GM12878 (cell line): ENCODE data around the gene ANKRD16. TPM values are rescaled to one million over a fixed set of nuclear protein-coding genes. Genes with fewer than 3 reads are reported as not detected.

Experiments used
- ATAC-seq: fragments of 200-7000 bp; cut with Tn5 transposase; 3 replicates; pipeline ENCODE4 v1.9.1; 2020; ENCODE audit warnings: mild to moderate bottlenecking, moderate library complexity
- BruUV-seq: library from RNA; stranded (reverse); fragments of 400-500 nt; replicated peaks from 2 replicates; lab custom pipeline; 2021; lab: Mats Ljungman, UMichigan
- CTCF ChIA-PET: fragments of 300-600 bp; sonication (Branson Sonifier 250); formaldehyde crosslinking; extraction: SDS; loops from one replicate; lab custom pipeline; 2021; ENCODE audit warnings: inconsistent platforms; lab: Yijun Ruan, JAX
- POLR2A ChIA-PET: fragments of 350-600 bp; formaldehyde crosslinking; extraction: SDS; loops from one replicate; lab custom pipeline; 2021; ENCODE audit warnings: inconsistent platforms; lab: Charles Lee
- RAD21 ChIA-PET: fragments of 300-600 bp; sonication (Branson Sonifier 250); formaldehyde crosslinking; loops from one replicate; lab custom pipeline; 2023; ENCODE audit warnings: antibody characterized with exemption; ENCODE audit not compliant: unreplicated experiment; lab: Charles Lee
- SMC1A ChIA-PET: fragments of 300-600 bp; sonication (Branson Sonifier 250); formaldehyde crosslinking; loops from one replicate; lab custom pipeline; 2023; ENCODE audit not compliant: unreplicated experiment, uncharacterized antibody; lab: Charles Lee
- DNase-seq: peaks from one replicate; pipeline ENCODE4 v3.0.0-alpha.2; 2011; ENCODE audit warnings: low read depth, low spot score
- FAIRE-seq: peaks from 3 replicates; lab custom pipeline; 2011; peaks lifted over from hg19 to GRCh38; lab: Jason Lieb, UNC
- H2AFZ ChIP-seq: 2 replicates; pipeline ENCODE4 v1.6.0; 2011; ENCODE audit warnings: low read depth, low read length, control low read depth; ENCODE audit not compliant: control insufficient read depth
- H3K27ac ChIP-seq: 2 replicates; pipeline ENCODE4 v1.5.1; 2011; ENCODE audit warnings: control low read depth; ENCODE audit not compliant: control insufficient read depth, insufficient read depth
- H3K27me3 ChIP-seq, 2 experiments: replicated peaks in 1 of 2; 2 replicates each; pipeline versions ENCODE4 v1.6.0 to v1.6.1; 2011; ENCODE audit warnings: low read length in 1 of 2; ENCODE audit not compliant: control insufficient read depth in 2 of 2, insufficient read depth in 2 of 2
- H3K36me3 ChIP-seq, 2 experiments: 2 replicates each; pipeline ENCODE4 v1.5.1; 2011; ENCODE audit warnings: low read length in 1 of 2; ENCODE audit not compliant: control insufficient read depth in 2 of 2, insufficient read depth in 2 of 2
- H3K4me1 ChIP-seq: 2 replicates; pipeline ENCODE4 v1.6.1; 2011; ENCODE audit warnings: mild to moderate bottlenecking, low read length, moderate library complexity, mixed read lengths; ENCODE audit not compliant: control insufficient read depth, insufficient read depth
- H3K4me2 ChIP-seq: 2 replicates; pipeline ENCODE4 v1.6.0; 2011; ENCODE audit warnings: control low read depth; ENCODE audit not compliant: control insufficient read depth, insufficient read depth
- H3K4me3 ChIP-seq: fragments of 200-600 bp; sonication (generic); 2 replicates; pipeline ENCODE4 v1.5.1; 2016
- H3K79me2 ChIP-seq: 2 replicates; pipeline ENCODE4 v1.6.0; 2011; ENCODE audit warnings: low read length; ENCODE audit not compliant: control insufficient read depth, insufficient read depth
- H3K9ac ChIP-seq: 2 replicates; pipeline ENCODE4 v1.8.0; 2011; ENCODE audit warnings: low read length, control low read depth, mixed read lengths; ENCODE audit not compliant: control insufficient read depth, insufficient read depth
- H3K9me3 ChIP-seq: replicated peaks from 3 replicates; pipeline ENCODE4 v1.5.1; 2011; ENCODE audit warnings: mild to moderate bottlenecking, low read length; ENCODE audit not compliant: control insufficient read depth, insufficient read depth
- H4K20me1 ChIP-seq: 2 replicates; pipeline ENCODE4 v1.6.0; 2011; ENCODE audit not compliant: control insufficient read depth, insufficient read depth
- CREM ChIP-seq: IDR thresholded peaks from 2 replicates; pipeline ENCODE4 v1.6.1; 2014; ENCODE audit warnings: antibody characterized with exemption, low read depth
- ESRRA ChIP-seq: IDR thresholded peaks from 2 replicates; pipeline ENCODE4 v1.6.1; 2012; ENCODE audit warnings: mild to moderate bottlenecking, low read length, improper control_type of control experiment
- MYB ChIP-seq: fragments of 150-350 bp; IDR thresholded peaks from 2 replicates; pipeline ENCODE4 v1.6.1; 2014; ENCODE audit warnings: mild to moderate bottlenecking, low read depth, low read length, borderline replicate concordance
- PAX5 ChIP-seq: IDR thresholded peaks from 2 replicates; pipeline ENCODE4 v1.6.1; 2011; ENCODE audit warnings: low read depth, low read length, borderline replicate concordance
- ZBED1 ChIP-seq: IDR thresholded peaks from 2 replicates; pipeline ENCODE4 v1.6.1; 2016; ENCODE audit warnings: borderline replicate concordance
- ZNF217 ChIP-seq: fragments of 450-650 bp; IDR thresholded peaks from 2 replicates; pipeline ENCODE4 v1.6.1; 2017; ENCODE audit warnings: antibody characterized with exemption, mild to moderate bottlenecking
- ZNF592 ChIP-seq: fragments of 450-650 bp; IDR thresholded peaks from 2 replicates; pipeline ENCODE4 v1.6.1; 2017; ENCODE audit warnings: mild to moderate bottlenecking, moderate library complexity
- WGBS: methylation state at CpG from one replicate; pipeline ENCODE4 v1.1.6; 2016; ENCODE audit warnings: low lambda C conversion rate; ENCODE audit not compliant: insufficient replicate concordance, insufficient coverage; ENCODE audit errors: missing lambda C conversion rate; 5-methylcytosine and 5-hydroxymethylcytosine counted together
- in situ Hi-C: fragments of 300-500 bp; cut with MboI; formaldehyde crosslinking; loops from 9 replicates; pipeline ENCODE4 v1.14.3; 2018; ENCODE audit warnings: mixed read lengths
- intact Hi-C: fragments of 100-400 bp; cut with micrococcal nuclease; formaldehyde crosslinking; loops from one replicate; pipeline ENCODE4 v1.14.2; 2022; ENCODE audit not compliant: unreplicated experiment
- polyA plus RNA-seq, 11 experiments: library from polyadenylated mRNA; depleted of rRNA in 4 of 11; unstranded in 6 of 11; stranded (reverse) in 5 of 11; fragments of >200 nt; fragmentation: Nextera tagmentation in 4 of 11; fragmentation: Illumina TruSeq in 1 of 11; extraction: Ambion mirVana in 4 of 11; extraction: Trizol in 1 of 11; gene quantifications; 1 replicate in 1 of 11; 2 replicates in 10 of 11; pipeline versions ENCODE4 v1.2.1 to v1.2.3, GENCODE V29; 2011 to 2016; ENCODE audit warnings: inconsistent platforms in 2 of 11, missing spikeins in 2 of 11, low read depth in 1 of 11
- total RNA-seq, 4 experiments: library from RNA; depleted of rRNA in 3 of 4; stranded (reverse); fragments of >200 nt in 3 of 4; fragmentation: Illumina TruSeq in 1 of 4; extraction: Trizol in 1 of 4; gene quantifications; 2 replicates each; pipeline versions ENCODE4 v1.2.1 to v1.2.3, GENCODE V29; 2013 to 2021
- TF ChIP-seq, protein P1 (sequence below): fragments of 450-650 bp; IDR thresholded peaks from 2 replicates; pipeline ENCODE4 v1.6.1; 2018; ENCODE audit warnings: borderline replicate concordance, mild to moderate bottlenecking; ENCODE audit not compliant: partially characterized antibody
- TF ChIP-seq, protein P2 (sequence below): fragments of 450-650 bp; IDR thresholded peaks from 2 replicates; pipeline ENCODE4 v1.6.1; 2017; ENCODE audit warnings: antibody characterized with exemption, mild to moderate bottlenecking, moderate library complexity
- TF ChIP-seq, protein P3 (sequence below): IDR thresholded peaks from 2 replicates; pipeline ENCODE4 v1.6.1; 2012; ENCODE audit warnings: low read length, inconsistent platforms

The ANKRD16 gene
- total and polyA plus RNA-seq, 10 of the 15 experiments (the other 5 are each of a cell fraction or from before 2014, with no cell fraction given) = 0.57 to 13.6 (median 4.4) TPM

DNA sequence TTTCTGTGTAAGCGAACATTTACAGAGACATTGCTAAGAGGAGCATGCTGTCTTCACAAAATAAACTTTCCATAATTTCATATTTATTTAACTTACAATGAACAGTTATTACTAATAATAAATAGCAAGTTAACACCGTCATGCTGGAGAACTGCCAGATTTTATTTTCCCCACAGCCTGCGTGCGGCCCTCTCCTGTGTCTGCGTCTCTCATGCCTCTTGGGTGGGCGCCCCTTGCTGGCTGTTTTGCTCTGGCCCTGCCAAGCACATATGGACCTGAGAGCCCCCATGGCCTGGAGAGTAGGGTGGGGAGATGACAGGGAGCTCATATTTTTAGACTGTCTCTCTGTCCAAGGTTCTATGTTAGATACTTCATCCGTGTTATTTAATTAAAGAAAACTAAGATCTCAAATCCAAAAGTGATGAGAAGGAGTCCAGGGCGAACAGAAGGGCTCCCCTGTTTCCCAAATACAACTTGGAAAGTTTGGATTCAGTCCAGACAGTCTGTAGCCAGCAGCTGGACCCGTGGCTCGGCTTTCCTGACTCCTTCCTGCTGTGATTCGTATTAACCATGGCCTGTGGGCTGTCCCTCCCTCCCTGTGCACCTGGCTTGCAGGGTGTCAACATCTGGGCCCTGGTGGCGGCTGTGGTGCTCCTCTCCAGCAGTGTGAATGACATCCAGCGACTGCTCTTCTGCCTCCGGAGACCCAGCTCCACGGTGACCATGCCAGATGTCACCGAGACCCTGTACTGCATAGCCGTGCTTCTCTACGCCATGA lies 20.8 kb upstream of the ANKRD16 start:
- intact Hi-C loops (no loop called here), in situ Hi-C loops (no loop called here)
- no peaks in the 10 kb centered on the region for H3K27me3 ChIP-seq
- CTCF ChIA-PET = no interaction called here
- peaks cover 21 to 32% of the 10 kb centered on the region in 2 experiments for H3K36me3 ChIP-seq
- no peak overlapping the region for H3K4me2 ChIP-seq
- 97% methylated on average over 18 of the region's 18 CpGs for WGBS
- no peak for DNase-seq
- no peaks in the 10 kb centered on the region for H4K20me1 ChIP-seq
- POLR2A ChIA-PET = no interaction called here
- no peaks in the 10 kb centered on the region; the same call in none of the 2 replicates for H3K79me2 ChIP-seq
- H2AFZ ChIP-seq = no peak overlapping the region
- H3K27ac ChIP-seq = no peak overlapping the region
- H3K4me1 ChIP-seq = peaks cover 4% of the 10 kb centered on the region
- no peak overlapping the region for H3K9ac ChIP-seq
- no peak for TF ChIP-seq CREM
- TF ChIP-seq ZNF592 = no peak
- no peak for TF ChIP-seq ZNF217
- TF ChIP-seq, protein P1, sequence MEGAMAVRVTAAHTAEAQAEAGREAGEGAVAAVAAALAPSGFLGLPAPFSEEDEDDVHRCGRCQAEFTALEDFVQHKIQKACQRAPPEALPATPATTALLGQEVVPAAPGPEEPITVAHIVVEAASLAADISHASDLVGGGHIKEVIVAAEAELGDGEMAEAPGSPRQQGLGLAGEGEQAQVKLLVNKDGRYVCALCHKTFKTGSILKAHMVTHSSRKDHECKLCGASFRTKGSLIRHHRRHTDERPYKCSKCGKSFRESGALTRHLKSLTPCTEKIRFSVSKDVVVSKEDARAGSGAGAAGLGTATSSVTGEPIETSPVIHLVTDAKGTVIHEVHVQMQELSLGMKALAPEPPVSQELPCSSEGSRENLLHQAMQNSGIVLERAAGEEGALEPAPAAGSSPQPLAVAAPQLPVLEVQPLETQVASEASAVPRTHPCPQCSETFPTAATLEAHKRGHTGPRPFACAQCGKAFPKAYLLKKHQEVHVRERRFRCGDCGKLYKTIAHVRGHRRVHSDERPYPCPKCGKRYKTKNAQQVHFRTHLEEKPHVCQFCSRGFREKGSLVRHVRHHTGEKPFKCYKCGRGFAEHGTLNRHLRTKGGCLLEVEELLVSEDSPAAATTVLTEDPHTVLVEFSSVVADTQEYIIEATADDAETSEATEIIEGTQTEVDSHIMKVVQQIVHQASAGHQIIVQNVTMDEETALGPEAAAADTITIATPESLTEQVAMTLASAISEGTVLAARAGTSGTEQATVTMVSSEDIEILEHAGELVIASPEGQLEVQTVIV = no peak
- TF ChIP-seq, protein P2, sequence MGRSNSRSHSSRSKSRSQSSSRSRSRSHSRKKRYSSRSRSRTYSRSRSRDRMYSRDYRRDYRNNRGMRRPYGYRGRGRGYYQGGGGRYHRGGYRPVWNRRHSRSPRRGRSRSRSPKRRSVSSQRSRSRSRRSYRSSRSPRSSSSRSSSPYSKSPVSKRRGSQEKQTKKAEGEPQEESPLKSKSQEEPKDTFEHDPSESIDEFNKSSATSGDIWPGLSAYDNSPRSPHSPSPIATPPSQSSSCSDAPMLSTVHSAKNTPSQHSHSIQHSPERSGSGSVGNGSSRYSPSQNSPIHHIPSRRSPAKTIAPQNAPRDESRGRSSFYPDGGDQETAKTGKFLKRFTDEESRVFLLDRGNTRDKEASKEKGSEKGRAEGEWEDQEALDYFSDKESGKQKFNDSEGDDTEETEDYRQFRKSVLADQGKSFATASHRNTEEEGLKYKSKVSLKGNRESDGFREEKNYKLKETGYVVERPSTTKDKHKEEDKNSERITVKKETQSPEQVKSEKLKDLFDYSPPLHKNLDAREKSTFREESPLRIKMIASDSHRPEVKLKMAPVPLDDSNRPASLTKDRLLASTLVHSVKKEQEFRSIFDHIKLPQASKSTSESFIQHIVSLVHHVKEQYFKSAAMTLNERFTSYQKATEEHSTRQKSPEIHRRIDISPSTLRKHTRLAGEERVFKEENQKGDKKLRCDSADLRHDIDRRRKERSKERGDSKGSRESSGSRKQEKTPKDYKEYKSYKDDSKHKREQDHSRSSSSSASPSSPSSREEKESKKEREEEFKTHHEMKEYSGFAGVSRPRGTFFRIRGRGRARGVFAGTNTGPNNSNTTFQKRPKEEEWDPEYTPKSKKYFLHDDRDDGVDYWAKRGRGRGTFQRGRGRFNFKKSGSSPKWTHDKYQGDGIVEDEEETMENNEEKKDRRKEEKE = no peak
- no peak for TF ChIP-seq ESRRA
- TF ChIP-seq MYB = no peak
- TF ChIP-seq, protein P3, sequence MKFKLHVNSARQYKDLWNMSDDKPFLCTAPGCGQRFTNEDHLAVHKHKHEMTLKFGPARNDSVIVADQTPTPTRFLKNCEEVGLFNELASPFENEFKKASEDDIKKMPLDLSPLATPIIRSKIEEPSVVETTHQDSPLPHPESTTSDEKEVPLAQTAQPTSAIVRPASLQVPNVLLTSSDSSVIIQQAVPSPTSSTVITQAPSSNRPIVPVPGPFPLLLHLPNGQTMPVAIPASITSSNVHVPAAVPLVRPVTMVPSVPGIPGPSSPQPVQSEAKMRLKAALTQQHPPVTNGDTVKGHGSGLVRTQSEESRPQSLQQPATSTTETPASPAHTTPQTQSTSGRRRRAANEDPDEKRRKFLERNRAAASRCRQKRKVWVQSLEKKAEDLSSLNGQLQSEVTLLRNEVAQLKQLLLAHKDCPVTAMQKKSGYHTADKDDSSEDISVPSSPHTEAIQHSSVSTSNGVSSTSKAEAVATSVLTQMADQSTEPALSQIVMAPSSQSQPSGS = no peak
- no peak for TF ChIP-seq PAX5
- TF ChIP-seq ZBED1 = no peak
- no peak for FAIRE-seq
- H3K9me3 ChIP-seq = no peaks in the 10 kb centered on the region; the same call in 2 of the 3 replicates
- ATAC-seq = no peak
- no TSS peak for BruUV-seq
- no peak overlapping the region for H3K4me3 ChIP-seq
- RAD21 ChIA-PET = interaction anchor here (0.8 kb wide), 1 partner anchor 14 kb away, joined by 3 read pairs; no protein-coding TSS in a partner anchor
- SMC1A ChIA-PET = no interaction called here
